ENCODE measurements around the gene CSNK1A1L. TPM values are rescaled to one million over a fixed set of nuclear protein-coding genes. Genes with fewer than 3 reads are reported as not detected.

The CSNK1A1L gene
- total RNA-seq, 1 donor from 2014 or later = not detected

- TF ChIP-seq EZH2 (IDR thresholded peaks at IDR 0.05) = no peak
- no peak for TF ChIP-seq CTCF (IDR thresholded peaks at IDR 0.05)
- TF ChIP-seq EZH2phosphoT487 (IDR thresholded peaks at IDR 0.05) = no peak
- Histone ChIP-seq H4K20me1 (ENCODE audit: low read depth) (no peaks in the 10 kb centered on the region), H3K4me3 (no peak overlapping the region), H3K9me3 (ENCODE audit: low read depth) (no peaks in the 10 kb centered on the region), H3K9ac (no peak overlapping the region), H3K27ac (no peak overlapping the region), H3K27me3 (no peaks in the 10 kb centered on the region), H3K36me3 (no peaks in the 10 kb centered on the region), H3K79me2 (ENCODE audit: low read depth) (no peaks in the 10 kb centered on the region), H3F3A (ENCODE audit: low read depth) (no peaks in the 10 kb centered on the region), H3K4me2 (no peak overlapping the region), H2AFZ (replicated peaks) (no peak overlapping the region), H3K4me1 (no peaks in the 10 kb centered on the region)
- Mint-ChIP-seq H3K27ac (no peak overlapping the region), H3K4me1 (no peaks in the 10 kb centered on the region), H3K9me3 (no peaks in the 10 kb centered on the region), H3K4me3 (no peak overlapping the region), H3K27me3 (ENCODE audit: insufficient read depth, low read depth) (peaks cover 3% of the 10 kb centered on the region), H3K36me3 (no peaks in the 10 kb centered on the region)
- no peak for DNase-seq (ENCODE audit: low spot score)
Measured at GRCh38 chr13:37134411-37135041, 29.1 kb upstream of the CSNK1A1L start.

DNA sequence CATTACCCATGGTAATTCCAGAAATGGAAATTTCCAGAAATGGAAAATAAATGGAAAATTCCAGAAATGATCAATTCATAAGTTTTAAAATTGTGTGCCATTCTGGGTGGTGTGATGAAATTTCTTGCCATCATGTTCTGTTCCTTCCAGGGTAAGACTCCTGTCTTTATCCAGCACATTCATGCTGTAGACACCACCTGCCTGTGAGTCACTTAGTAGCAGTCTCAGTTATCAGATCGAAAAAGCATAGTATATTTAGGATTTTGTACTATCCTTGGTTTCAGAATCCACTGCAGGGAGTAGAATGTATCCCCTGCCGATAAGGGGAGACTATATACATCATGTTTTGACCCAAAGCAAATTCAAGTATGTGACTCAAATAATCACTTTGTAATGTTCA lies 26.7 kb upstream of the CSNK1A1L start:
- no peak for DNase-seq (ENCODE audit: low spot score)

GRCh38 chr13:37131092-37131491 lies 25.6 kb upstream of the CSNK1A1L start:
- no peak overlapping the region for H3K9ac ChIP-seq
- no peaks in the 10 kb centered on the region for H3K4me1 ChIP-seq
- TF ChIP-seq EZH2 (IDR thresholded peaks at IDR 0.05) (no peak), EZH2phosphoT487 (IDR thresholded peaks at IDR 0.05) (no peak), CTCF (IDR thresholded peaks at IDR 0.05) (no peak)
- no peaks in the 10 kb centered on the region for H3K27me3 Mint-ChIP-seq (ENCODE audit: insufficient read depth, low read depth)
- no peaks in the 10 kb centered on the region for H3K36me3 Mint-ChIP-seq
- H3K36me3 ChIP-seq = no peaks in the 10 kb centered on the region
- H3K79me2 ChIP-seq (ENCODE audit: low read depth) = no peaks in the 10 kb centered on the region
- H3K27ac Mint-ChIP-seq = no peak overlapping the region
- no peak overlapping the region for H3K4me2 ChIP-seq
- H3F3A ChIP-seq (ENCODE audit: low read depth) = no peaks in the 10 kb centered on the region
- no peaks in the 10 kb centered on the region for H4K20me1 ChIP-seq (ENCODE audit: low read depth)
- no peaks in the 10 kb centered on the region for H3K4me1 Mint-ChIP-seq
- no peak overlapping the region for H2AFZ ChIP-seq (replicated peaks)
- no peaks in the 10 kb centered on the region for H3K27me3 ChIP-seq
- H3K4me3 Mint-ChIP-seq = no peak overlapping the region
- H3K9me3 Mint-ChIP-seq = no peaks in the 10 kb centered on the region
- no peaks in the 10 kb centered on the region for H3K9me3 ChIP-seq (ENCODE audit: low read depth)
- no peak overlapping the region for H3K27ac ChIP-seq
- no peak for DNase-seq (ENCODE audit: low spot score)
- no peak overlapping the region for H3K4me3 ChIP-seq

More for the DNA sequence above, 26.7 kb upstream of the CSNK1A1L start:
- Histone ChIP-seq H3K9ac (no peak overlapping the region), H4K20me1 (ENCODE audit: low read depth) (no peaks in the 10 kb centered on the region), H3K4me3 (no peak overlapping the region), H3K79me2 (ENCODE audit: low read depth) (no peaks in the 10 kb centered on the region), H3K4me2 (no peak overlapping the region), H3K4me1 (no peaks in the 10 kb centered on the region), H2AFZ (replicated peaks) (no peak overlapping the region), H3K36me3 (no peaks in the 10 kb centered on the region), H3K27me3 (no peaks in the 10 kb centered on the region), H3F3A (ENCODE audit: low read depth) (no peaks in the 10 kb centered on the region), H3K27ac (no peak overlapping the region), H3K9me3 (ENCODE audit: low read depth) (no peaks in the 10 kb centered on the region)
- TF ChIP-seq EZH2phosphoT487 (IDR thresholded peaks at IDR 0.05) (no peak), CTCF (IDR thresholded peaks at IDR 0.05) (no peak), EZH2 (IDR thresholded peaks at IDR 0.05) (no peak)
- Mint-ChIP-seq H3K27ac (no peak overlapping the region), H3K36me3 (no peaks in the 10 kb centered on the region), H3K4me3 (no peak overlapping the region), H3K4me1 (no peaks in the 10 kb centered on the region), H3K9me3 (no peaks in the 10 kb centered on the region), H3K27me3 (ENCODE audit: insufficient read depth, low read depth) (no peaks in the 10 kb centered on the region)

All from neural progenitor cell (in vitro differentiated cells).